GM10248 (cell line): ENCODE results near the gene ATP2B1.

Experiments
- CTCF ChIA-PET: fragments of 300-600 bp; sonication (Branson Sonifier 250); formaldehyde crosslinking; extraction: SDS; loops from one replicate; lab custom pipeline; 2021; ENCODE audit warnings: antibody characterized with exemption; lab: Yijun Ruan, JAX
- POLR2A ChIA-PET: fragments of 350-650 bp; sonication (Branson Sonifier 250); formaldehyde crosslinking; extraction: SDS; loops from one replicate; lab custom pipeline; 2020; ENCODE audit warnings: antibody characterized with exemption; lab: Yijun Ruan, JAX
- DNase-seq: peaks from one replicate; pipeline ENCODE4 v3.0.0; 2012; ENCODE audit errors: extremely low spot score
- TF ChIP-seq, protein P1 (sequence below): IDR thresholded peaks from 2 replicates; pipeline ENCODE4 v1.5.1; 2012; ENCODE audit warnings: mild to moderate bottlenecking, low read depth; ENCODE audit errors: extremely low read depth, missing control alignments, control extremely low read depth

Gene ATP2B1

DNA sequence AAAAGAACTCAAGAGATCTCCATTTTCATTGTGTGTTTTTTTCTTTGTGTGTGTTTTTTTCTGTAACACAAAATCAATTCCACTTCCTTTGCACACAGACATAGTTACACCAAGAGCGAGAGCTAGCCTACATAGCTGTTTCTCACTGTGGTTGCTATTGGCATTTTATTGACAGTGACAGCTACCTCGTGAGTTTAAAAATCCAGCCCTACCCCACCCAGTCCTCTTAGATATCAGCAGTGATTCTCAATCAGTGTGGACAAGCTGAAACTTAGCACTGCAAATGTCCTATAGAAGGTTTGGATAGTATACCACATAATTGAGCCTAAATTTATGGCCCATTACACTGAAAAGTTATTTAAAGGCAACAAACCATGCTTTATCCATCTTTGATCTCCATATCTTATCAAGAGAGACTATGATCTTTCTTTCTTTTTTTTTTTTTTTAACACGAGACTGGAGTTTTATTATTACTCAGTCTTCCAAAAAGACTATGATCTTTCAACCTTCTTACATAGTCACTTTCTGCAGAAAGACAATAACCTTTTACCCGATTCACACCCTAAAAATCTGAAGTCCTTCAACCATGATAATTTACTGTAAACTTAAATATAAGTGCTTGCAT lies 46.8 kb downstream of the ATP2B1 start:
- POLR2A ChIA-PET = no interaction called here
- CTCF ChIA-PET = interaction anchor here (0.6 to 3.0 kb wide), 5 partner anchors 11 to 109 kb away, joined by 3 to 14 read pairs (median 3); no protein-coding TSS in a partner anchor
- TF ChIP-seq, protein P1, sequence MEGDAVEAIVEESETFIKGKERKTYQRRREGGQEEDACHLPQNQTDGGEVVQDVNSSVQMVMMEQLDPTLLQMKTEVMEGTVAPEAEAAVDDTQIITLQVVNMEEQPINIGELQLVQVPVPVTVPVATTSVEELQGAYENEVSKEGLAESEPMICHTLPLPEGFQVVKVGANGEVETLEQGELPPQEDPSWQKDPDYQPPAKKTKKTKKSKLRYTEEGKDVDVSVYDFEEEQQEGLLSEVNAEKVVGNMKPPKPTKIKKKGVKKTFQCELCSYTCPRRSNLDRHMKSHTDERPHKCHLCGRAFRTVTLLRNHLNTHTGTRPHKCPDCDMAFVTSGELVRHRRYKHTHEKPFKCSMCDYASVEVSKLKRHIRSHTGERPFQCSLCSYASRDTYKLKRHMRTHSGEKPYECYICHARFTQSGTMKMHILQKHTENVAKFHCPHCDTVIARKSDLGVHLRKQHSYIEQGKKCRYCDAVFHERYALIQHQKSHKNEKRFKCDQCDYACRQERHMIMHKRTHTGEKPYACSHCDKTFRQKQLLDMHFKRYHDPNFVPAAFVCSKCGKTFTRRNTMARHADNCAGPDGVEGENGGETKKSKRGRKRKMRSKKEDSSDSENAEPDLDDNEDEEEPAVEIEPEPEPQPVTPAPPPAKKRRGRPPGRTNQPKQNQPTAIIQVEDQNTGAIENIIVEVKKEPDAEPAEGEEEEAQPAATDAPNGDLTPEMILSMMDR = no peak
- DNase-seq = peak; percentile 13

DNA sequence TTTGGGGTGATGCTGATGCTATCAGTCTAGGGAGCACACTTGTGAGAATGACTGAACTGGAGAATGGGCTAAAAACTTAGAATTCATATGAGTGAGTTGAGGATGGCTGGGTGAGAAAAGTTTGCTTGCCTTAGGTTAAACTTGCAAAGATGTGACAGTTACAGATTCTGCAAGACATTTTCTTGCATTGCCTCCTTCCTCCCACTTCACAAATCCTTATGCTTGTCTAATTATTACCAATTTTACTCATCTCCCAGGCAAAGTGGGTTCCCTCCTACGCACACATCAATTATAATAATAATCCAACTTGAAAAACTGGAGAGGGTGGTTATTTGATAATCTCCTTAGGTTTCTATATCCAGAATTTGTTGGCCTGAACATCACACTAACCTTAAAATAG lies 50.9 kb downstream of the ATP2B1 start:
- no peak for DNase-seq
- POLR2A ChIA-PET = no interaction called here
- TF ChIP-seq, protein P1 = no peak
- CTCF ChIA-PET = interaction anchor here (1.9 kb wide), 1 partner anchor 11 kb away, joined by 8 read pairs; no protein-coding TSS in a partner anchor

DNA sequence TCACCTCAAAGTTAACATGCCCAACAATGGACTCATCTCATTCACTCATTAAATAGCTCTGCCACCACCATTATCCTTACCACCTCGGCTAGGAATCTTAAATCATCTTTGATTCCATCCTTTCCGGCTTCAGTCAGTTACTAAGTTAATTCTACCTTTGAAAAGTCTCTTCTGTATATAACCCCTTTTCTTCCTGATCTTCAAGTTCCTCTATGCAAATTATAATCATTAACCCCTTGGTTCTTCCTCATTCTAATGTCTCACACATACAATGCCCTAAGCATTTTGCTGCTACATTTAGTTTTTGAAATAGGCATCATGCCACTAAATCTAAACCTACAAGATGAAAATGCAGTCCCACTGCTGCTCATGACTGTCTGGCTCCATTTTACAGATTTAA lies 51.6 kb downstream of the ATP2B1 start:
- ChIA-PET CTCF (interaction anchor here (0.7 to 1.4 kb wide), 2 partner anchors 8 to 11 kb away, joined by 3 to 4 read pairs; no protein-coding TSS in a partner anchor), POLR2A (no interaction called here)
- no peak for DNase-seq
- TF ChIP-seq, protein P1 = no peak

DNA sequence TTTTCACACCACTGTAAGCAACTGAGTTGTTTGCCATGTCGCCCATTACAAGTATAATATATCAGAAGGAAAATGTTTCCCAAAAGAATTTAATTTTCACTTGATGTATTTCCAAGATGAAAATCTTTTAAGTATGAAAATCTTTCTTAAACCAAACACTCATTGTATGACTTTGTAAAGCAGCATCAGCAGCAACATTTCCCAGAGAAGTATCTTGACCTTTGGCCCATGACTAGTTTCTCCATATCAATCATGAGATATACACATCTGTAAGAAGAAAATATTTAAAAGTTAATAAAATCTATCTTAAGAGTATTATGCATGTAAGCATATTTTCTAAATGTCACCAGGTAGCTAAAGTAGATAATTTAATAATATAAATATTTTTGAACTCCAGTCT lies 52.8 kb downstream of the ATP2B1 start:
- ChIA-PET CTCF (interaction anchor here (1.4 kb wide), 1 partner anchor 9 kb away, joined by 4 read pairs; no protein-coding TSS in a partner anchor), POLR2A (no interaction called here)
- DNase-seq = no peak
- TF ChIP-seq, protein P1 = no peak

DNA sequence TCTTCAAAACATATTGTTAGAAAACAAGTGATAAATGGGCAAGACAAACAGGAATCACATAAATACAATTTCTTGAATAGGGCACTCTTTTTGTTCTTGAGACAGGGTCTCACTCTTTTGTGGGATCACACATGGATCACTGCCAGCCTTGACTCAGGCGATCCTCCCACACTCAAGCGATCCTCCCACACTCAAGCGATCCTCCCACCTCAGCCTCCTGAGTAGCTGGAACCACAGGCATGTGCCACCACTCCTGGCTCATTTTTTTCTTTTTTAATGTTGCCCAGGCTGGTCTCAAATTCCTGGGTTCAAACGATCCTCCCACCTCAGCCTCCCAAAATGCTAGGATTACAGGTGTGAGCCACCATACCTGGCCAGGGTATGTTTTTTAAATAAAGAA lies 57.4 kb downstream of the ATP2B1 start:
- no peak for DNase-seq
- TF ChIP-seq, protein P1 = no peak
- ChIA-PET POLR2A (no interaction called here), CTCF (interaction anchor here (2.0 kb wide), 1 partner anchor 10 kb away, joined by 5 read pairs; no protein-coding TSS in a partner anchor)

DNA sequence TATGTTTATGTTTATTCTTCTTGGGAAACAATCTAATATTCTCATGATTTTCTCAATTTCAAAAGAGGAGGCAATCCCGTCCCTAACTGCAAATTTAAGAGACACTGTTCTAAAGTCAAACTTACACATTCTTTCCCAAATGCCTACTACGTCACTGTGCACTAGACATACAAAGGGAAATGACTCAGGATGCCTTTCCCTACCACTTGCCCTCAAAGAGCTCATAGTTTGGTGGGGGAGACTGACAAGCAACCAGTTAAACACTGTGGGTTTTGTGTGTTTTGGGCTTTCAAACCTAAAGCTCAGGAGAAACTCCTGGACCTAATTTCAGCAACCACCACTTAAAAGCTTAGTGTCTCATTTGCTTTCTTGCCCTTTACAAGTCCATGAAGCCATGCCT lies 58.4 kb downstream of the ATP2B1 start:
- DNase-seq = no peak
- POLR2A ChIA-PET = no interaction called here
- TF ChIP-seq, protein P1 = no peak
- CTCF ChIA-PET = interaction anchor here (1.0 to 2.0 kb wide), 2 partner anchors 11 to 18 kb away, joined by 3 to 5 read pairs; no protein-coding TSS in a partner anchor
